SK-N-SH (cell line): ENCODE measurements around the gene BZW2.

Source experiments
- ELF1 ChIP-seq: IDR thresholded peaks from 2 replicates; pipeline ENCODE4 v1.4.0; 2012
- SMC3 ChIP-seq: IDR thresholded peaks from 2 replicates; pipeline ENCODE4 v1.6.1; 2012; ENCODE audit warnings: low read depth, low read length, improper control_type of control experiment
- TF ChIP-seq, protein P1 (sequence below): fragments of 200-600 bp; sonication (generic); IDR thresholded peaks from 2 replicates; pipeline ENCODE4 v1.6.1; 2017; ENCODE audit warnings: antibody characterized with exemption, mild to moderate bottlenecking, moderate library complexity
- TF ChIP-seq, protein P2 (sequence below): IDR thresholded peaks from 2 replicates; pipeline ENCODE4 v1.6.1; 2012; ENCODE audit warnings: mild to moderate bottlenecking, low read depth, low read length, moderate library complexity

DNA sequence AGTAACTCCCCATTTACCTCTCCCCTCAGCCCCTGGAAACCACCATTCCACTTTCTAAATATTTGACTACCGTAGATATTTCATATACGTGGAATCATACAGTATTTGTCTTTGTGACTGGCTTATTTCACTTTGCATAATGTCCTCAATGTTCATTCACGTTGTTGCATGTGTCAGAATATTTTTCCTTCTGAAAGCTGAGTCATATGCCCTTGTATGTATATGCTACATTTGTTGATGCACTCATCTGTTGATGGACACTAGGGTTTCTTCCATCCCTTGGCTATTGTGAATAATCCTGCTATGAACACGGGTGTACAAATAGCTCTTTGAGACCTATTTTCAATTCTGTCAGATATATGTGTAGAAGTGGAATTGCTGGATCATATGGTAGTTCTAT lies 81.8 kb downstream of the BZW2 start:
- TF ChIP-seq, protein P1, sequence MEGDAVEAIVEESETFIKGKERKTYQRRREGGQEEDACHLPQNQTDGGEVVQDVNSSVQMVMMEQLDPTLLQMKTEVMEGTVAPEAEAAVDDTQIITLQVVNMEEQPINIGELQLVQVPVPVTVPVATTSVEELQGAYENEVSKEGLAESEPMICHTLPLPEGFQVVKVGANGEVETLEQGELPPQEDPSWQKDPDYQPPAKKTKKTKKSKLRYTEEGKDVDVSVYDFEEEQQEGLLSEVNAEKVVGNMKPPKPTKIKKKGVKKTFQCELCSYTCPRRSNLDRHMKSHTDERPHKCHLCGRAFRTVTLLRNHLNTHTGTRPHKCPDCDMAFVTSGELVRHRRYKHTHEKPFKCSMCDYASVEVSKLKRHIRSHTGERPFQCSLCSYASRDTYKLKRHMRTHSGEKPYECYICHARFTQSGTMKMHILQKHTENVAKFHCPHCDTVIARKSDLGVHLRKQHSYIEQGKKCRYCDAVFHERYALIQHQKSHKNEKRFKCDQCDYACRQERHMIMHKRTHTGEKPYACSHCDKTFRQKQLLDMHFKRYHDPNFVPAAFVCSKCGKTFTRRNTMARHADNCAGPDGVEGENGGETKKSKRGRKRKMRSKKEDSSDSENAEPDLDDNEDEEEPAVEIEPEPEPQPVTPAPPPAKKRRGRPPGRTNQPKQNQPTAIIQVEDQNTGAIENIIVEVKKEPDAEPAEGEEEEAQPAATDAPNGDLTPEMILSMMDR = no peak
- TF ChIP-seq, protein P2, sequence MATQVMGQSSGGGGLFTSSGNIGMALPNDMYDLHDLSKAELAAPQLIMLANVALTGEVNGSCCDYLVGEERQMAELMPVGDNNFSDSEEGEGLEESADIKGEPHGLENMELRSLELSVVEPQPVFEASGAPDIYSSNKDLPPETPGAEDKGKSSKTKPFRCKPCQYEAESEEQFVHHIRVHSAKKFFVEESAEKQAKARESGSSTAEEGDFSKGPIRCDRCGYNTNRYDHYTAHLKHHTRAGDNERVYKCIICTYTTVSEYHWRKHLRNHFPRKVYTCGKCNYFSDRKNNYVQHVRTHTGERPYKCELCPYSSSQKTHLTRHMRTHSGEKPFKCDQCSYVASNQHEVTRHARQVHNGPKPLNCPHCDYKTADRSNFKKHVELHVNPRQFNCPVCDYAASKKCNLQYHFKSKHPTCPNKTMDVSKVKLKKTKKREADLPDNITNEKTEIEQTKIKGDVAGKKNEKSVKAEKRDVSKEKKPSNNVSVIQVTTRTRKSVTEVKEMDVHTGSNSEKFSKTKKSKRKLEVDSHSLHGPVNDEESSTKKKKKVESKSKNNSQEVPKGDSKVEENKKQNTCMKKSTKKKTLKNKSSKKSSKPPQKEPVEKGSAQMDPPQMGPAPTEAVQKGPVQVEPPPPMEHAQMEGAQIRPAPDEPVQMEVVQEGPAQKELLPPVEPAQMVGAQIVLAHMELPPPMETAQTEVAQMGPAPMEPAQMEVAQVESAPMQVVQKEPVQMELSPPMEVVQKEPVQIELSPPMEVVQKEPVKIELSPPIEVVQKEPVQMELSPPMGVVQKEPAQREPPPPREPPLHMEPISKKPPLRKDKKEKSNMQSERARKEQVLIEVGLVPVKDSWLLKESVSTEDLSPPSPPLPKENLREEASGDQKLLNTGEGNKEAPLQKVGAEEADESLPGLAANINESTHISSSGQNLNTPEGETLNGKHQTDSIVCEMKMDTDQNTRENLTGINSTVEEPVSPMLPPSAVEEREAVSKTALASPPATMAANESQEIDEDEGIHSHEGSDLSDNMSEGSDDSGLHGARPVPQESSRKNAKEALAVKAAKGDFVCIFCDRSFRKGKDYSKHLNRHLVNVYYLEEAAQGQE = no peak
- TF ChIP-seq ELF1 = no peak
- TF ChIP-seq SMC3 = no peak
